Measurements from ENCODE around the gene C1QTNF1. TPM values are rescaled to one million over a fixed set of nuclear protein-coding genes. Genes with fewer than 3 reads are reported as not detected.

Gene C1QTNF1
- total and polyA plus RNA-seq, 2 donors (not counting 1 experiment from before 2014, with no cell fraction given): not detected

DNA sequence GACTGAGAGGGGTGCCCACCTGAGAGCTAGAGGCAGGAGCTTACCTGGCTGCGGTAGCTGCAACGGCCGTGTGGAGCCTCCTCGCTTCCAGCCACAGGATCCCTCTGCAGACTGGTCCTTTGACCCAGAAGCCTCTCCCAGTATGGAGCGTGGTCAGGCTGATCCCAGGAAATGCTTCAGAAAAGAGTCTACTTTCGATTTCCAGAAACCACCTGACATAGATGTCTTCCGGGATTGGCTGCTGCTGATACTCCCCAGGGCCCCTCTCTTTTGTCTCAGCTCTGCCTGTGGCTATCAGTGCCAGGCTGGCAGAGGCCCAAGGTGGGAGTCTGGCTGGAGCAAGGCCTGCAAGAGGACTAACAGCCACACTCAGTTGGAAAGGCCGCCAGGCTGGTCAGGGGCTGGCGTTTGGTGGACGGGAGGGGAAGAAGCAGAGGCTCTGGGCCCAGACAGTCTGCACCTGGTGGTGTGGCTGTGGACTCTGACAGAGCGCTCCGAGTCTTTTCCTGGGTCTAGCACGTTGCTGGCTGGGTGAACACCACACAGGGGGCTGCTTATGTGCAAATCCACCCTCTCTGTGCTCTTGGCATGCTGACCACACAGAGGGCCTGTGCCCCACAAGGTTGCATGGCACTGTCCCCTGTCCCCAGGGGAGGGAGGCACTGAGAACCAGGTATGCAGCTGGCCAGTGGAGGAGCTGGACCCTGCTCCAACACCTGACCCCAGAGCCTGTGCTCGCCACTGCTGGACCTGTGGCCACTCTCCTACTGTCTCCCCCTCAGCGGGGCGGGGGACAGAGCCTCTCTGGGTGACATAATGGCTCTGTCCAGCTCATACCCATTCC, 44.0 kb upstream of the C1QTNF1 start, which contains the start of gene LGALS3BP:
TSS of gene LGALS3BP (minus strand) at position 144 of the 844 bp plus-strand sequence. CDS start 2,732 bp downstream, outside the sequence.
- peak within 1 kb of the TSS; percentile 52 for H2AFZ ChIP-seq (ENCODE audit: insufficient read depth, low read depth, low read length, poor library complexity, severe bottlenecking)
- no peaks in the 10 kb centered on the region for H3K36me3 ChIP-seq (replicated peaks in 1 of 2; ENCODE audit: control extremely low read depth in 1 of 2, control insufficient read depth in 1 of 2, extremely low read depth in 1 of 2, insufficient read depth in 2 of 2, low read length in 1 of 2)
- Mint-ChIP-seq H3K27ac (no peak within 1 kb of the TSS), H3K27me3 (no peaks in the 10 kb centered on the region), H3K4me1 (peaks cover 9% of the 10 kb centered on the region), H3K4me3 (no peak within 1 kb of the TSS), H3K9me3 (ENCODE audit: insufficient read depth) (no peaks in the 10 kb centered on the region)
- H3K79me2 ChIP-seq (ENCODE audit: control insufficient read depth, insufficient read depth, low read length): no peaks in the 10 kb centered on the region
- ChIA-PET CTCF (interaction anchor here (0.7 to 1.5 kb wide), 3 partner anchors 40 to 114 kb away, joined by 3 to 5 read pairs (median 3); no protein-coding TSS in a partner anchor), POLR2A (interaction anchor here (0.6 kb wide), 1 partner anchor 1188 kb away, joined by 3 read pairs; no protein-coding TSS in a partner anchor)
- intact Hi-C loops (cut with micrococcal nuclease): no loop called here
- ATAC-seq (ENCODE audit: low read depth) (no peak), DNase-seq (no peak)
- TF ChIP-seq EZH2 (IDR thresholded peaks at IDR 0.05; ENCODE audit: borderline replicate concordance, insufficient read depth, low read depth, low read length, poor library complexity, severe bottlenecking): no peak
- TF ChIP-seq, protein P1, sequence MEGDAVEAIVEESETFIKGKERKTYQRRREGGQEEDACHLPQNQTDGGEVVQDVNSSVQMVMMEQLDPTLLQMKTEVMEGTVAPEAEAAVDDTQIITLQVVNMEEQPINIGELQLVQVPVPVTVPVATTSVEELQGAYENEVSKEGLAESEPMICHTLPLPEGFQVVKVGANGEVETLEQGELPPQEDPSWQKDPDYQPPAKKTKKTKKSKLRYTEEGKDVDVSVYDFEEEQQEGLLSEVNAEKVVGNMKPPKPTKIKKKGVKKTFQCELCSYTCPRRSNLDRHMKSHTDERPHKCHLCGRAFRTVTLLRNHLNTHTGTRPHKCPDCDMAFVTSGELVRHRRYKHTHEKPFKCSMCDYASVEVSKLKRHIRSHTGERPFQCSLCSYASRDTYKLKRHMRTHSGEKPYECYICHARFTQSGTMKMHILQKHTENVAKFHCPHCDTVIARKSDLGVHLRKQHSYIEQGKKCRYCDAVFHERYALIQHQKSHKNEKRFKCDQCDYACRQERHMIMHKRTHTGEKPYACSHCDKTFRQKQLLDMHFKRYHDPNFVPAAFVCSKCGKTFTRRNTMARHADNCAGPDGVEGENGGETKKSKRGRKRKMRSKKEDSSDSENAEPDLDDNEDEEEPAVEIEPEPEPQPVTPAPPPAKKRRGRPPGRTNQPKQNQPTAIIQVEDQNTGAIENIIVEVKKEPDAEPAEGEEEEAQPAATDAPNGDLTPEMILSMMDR (IDR thresholded peaks at IDR 0.05): no peak
- peak within 1 kb of the TSS; percentile 42 for H3K4me2 ChIP-seq (replicated peaks; ENCODE audit: low read depth, low read length, poor library complexity, severe bottlenecking)
- WGBS (ENCODE audit: insufficient coverage): 69% methylated on average over 16 of the region's 16 CpGs
- H4K20me1 ChIP-seq (ENCODE audit: control insufficient read depth, insufficient read depth, low read length, poor library complexity, severe bottlenecking): no peaks in the 10 kb centered on the region
- H3K27me3 ChIP-seq (replicated peaks in 1 of 4; ENCODE audit: control extremely low read depth in 1 of 4, control insufficient read depth in 3 of 4, insufficient read depth in 4 of 4, low read length in 3 of 4): no peaks in the 10 kb centered on the region
- no peak within 1 kb of the TSS for H3K4me3 ChIP-seq (ENCODE audit: control extremely low read depth in 1 of 5, extremely low read depth in 1 of 5, insufficient read depth in 1 of 5, low read depth in 2 of 5, low read length in 4 of 5)
- no peak within 1 kb of the TSS for H3K27ac ChIP-seq (ENCODE audit: low read length in 2 of 2)
- peaks cover 8 to 33% of the 10 kb centered on the region in 2 donors for H3K4me1 ChIP-seq (ENCODE audit: control insufficient read depth in 2 of 2, insufficient read depth in 2 of 2, low read length in 2 of 2)
- H3K9ac ChIP-seq (ENCODE audit: low read length): no peak within 1 kb of the TSS
- no peaks in the 10 kb centered on the region for H3K9me3 ChIP-seq (ENCODE audit: control extremely low read depth in 1 of 3, control insufficient read depth in 2 of 3, insufficient read depth in 1 of 3, low read length in 2 of 3)

DNA sequence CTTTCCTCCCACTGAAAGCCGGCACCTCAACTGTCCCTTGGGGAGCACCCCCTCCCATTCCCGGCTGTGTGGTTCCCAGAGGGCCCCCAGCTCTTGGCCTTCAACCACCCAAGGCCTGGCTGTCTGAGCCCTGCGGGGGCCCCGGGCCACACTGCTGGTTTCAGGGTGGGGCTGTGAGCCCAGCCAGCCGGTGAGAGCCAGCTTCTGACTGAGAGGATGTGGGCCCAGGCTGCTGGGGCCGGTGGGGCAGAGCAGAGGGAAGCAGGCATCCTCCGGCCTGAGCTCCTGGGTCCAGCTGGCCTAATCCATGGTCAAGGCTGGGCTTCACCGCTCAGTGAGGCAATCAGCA, 43.4 kb upstream of the C1QTNF1 start:
- Histone ChIP-seq H2AFZ (ENCODE audit: insufficient read depth, low read depth, low read length, poor library complexity, severe bottlenecking) (no peak overlapping the region), H3K27ac (ENCODE audit: low read length in 2 of 2) (no peak overlapping the region), H3K9me3 (ENCODE audit: control extremely low read depth in 1 of 3, control insufficient read depth in 2 of 3, insufficient read depth in 1 of 3, low read length in 2 of 3) (no peaks in the 10 kb centered on the region), H3K9ac (ENCODE audit: low read length) (no peak overlapping the region), H3K4me3 (ENCODE audit: control extremely low read depth in 1 of 5, extremely low read depth in 1 of 5, insufficient read depth in 1 of 5, low read depth in 2 of 5, low read length in 4 of 5) (no peak overlapping the region), H4K20me1 (ENCODE audit: control insufficient read depth, insufficient read depth, low read length, poor library complexity, severe bottlenecking) (no peaks in the 10 kb centered on the region), H3K79me2 (ENCODE audit: control insufficient read depth, insufficient read depth, low read length) (no peaks in the 10 kb centered on the region), H3K4me1 (ENCODE audit: control insufficient read depth in 2 of 2, insufficient read depth in 2 of 2, low read length in 2 of 2) (peaks cover 8 to 34% of the 10 kb centered on the region in 2 donors), H3K36me3 (replicated peaks in 1 of 2; ENCODE audit: control extremely low read depth in 1 of 2, control insufficient read depth in 1 of 2, extremely low read depth in 1 of 2, insufficient read depth in 2 of 2, low read length in 1 of 2) (no peaks in the 10 kb centered on the region), H3K4me2 (replicated peaks; ENCODE audit: low read depth, low read length, poor library complexity, severe bottlenecking) (peak overlapping the region; percentile 8), H3K27me3 (replicated peaks in 1 of 4; ENCODE audit: control extremely low read depth in 1 of 4, control insufficient read depth in 3 of 4, insufficient read depth in 4 of 4, low read length in 3 of 4) (no peaks in the 10 kb centered on the region)
- TF ChIP-seq, protein P1 (IDR thresholded peaks at IDR 0.05): no peak
- peaks cover 9% of the 10 kb centered on the region for H3K4me1 Mint-ChIP-seq
- POLR2A ChIA-PET: no interaction called here
- ATAC-seq (ENCODE audit: low read depth): no peak
- H3K9me3 Mint-ChIP-seq (ENCODE audit: insufficient read depth): no peaks in the 10 kb centered on the region
- CTCF ChIA-PET: interaction anchor here (0.7 to 1.5 kb wide), 2 partner anchors 40 to 115 kb away, joined by 3 to 5 read pairs; no protein-coding TSS in a partner anchor
- H3K4me3 Mint-ChIP-seq: no peak overlapping the region
- no peaks in the 10 kb centered on the region for H3K27me3 Mint-ChIP-seq
- no peak overlapping the region for H3K27ac Mint-ChIP-seq
- WGBS (ENCODE audit: insufficient coverage): 54% methylated on average over 8 of the region's 8 CpGs
- no peak for DNase-seq
- intact Hi-C loops (cut with micrococcal nuclease): no loop called here

Measured in B cell (primary cell).